HG02763 (cell line): ENCODE results near the gene SLC30A7.

Source experiments
- ATAC-seq: cut with Tn5 transposase; IDR thresholded peaks from one replicate; pipeline ENCODE4 v1.9.1; 2021; ENCODE audit warnings: mild to moderate bottlenecking, moderate library complexity; ENCODE audit not compliant: unreplicated experiment

SLC30A7 gene

GRCh38 chr1:101022294-101022693, 126.4 kb downstream of the SLC30A7 start:
- ATAC-seq, result no peak

GRCh38 chr1:101025283-101025656, 129.4 kb downstream of the SLC30A7 start:
- peak; percentile 27 for ATAC-seq

GRCh38 chr1:101025657-101026429, 130.0 kb downstream of the SLC30A7 start, which contains the start of gene DPH5:
Gene DPH5 (minus strand): TSS chr1:101025784. CDS start chr1:101025443, 341 bp downstream.
- peak; percentile 89 for ATAC-seq

- ATAC-seq, result no peak
These were observed 130.5 kb downstream of the SLC30A7 start for GRCh38 chr1:101026430-101026788.

GRCh38 chr1:101027194-101027772, 131.4 kb downstream of the SLC30A7 start:
- no peak for ATAC-seq

- ATAC-seq, result no peak
These were observed 132.6 kb downstream of the SLC30A7 start for GRCh38 chr1:101028466-101028865.

GRCh38 chr1:101029184-101029583, 133.3 kb downstream of the SLC30A7 start:
- ATAC-seq, result no peak

- no peak for ATAC-seq
These were observed 135.0 kb downstream of the SLC30A7 start for GRCh38 chr1:101030881-101031280.
